Measurements from ENCODE around the gene FAM241A. TPM values are rescaled to one million over a fixed set of nuclear protein-coding genes. Genes with fewer than 3 reads are reported as not detected.

Gene FAM241A
- total RNA-seq, 2 donors from 2014 or later = 1.4 to 1.9 TPM

DNA sequence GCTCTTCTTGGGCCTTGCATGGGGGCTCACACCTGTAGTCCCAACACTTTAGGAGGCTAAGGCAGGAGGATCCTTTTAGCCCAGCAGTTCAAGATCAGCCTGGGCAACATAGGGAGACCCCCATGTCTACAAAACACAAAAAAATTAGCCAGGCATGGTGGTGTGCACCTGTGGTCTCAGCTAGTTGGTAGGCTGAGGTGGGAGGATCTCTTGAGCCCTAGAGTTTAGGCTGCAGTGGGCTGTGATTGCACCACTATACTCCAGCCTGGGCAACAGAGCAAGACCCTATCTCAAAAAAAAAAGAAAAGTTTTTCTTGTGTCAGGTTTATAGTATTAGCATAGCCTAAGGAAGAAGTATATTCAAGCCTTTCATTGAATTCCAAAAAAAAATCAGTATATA is 30.8 kb upstream of the FAM241A start:
- H3K4me1 ChIP-seq = no peaks in the 10 kb centered on the region
- H3K36me3 ChIP-seq = no peaks in the 10 kb centered on the region
- H3K4me3 ChIP-seq = no peak overlapping the region
- H3K9me3 ChIP-seq = no peaks in the 10 kb centered on the region
- no peaks in the 10 kb centered on the region for H3K27me3 ChIP-seq
- TF ChIP-seq CTCF (IDR thresholded peaks at IDR 0.05) = no peak
- H3K27ac ChIP-seq = no peak overlapping the region
- intact Hi-C loops (cut with DNase I) = no loop called here
- H3K9ac ChIP-seq (ENCODE audit: low read depth in 2 of 2, low read length in 2 of 2) = no peak overlapping the region
- DNase-seq = no peak

DNA sequence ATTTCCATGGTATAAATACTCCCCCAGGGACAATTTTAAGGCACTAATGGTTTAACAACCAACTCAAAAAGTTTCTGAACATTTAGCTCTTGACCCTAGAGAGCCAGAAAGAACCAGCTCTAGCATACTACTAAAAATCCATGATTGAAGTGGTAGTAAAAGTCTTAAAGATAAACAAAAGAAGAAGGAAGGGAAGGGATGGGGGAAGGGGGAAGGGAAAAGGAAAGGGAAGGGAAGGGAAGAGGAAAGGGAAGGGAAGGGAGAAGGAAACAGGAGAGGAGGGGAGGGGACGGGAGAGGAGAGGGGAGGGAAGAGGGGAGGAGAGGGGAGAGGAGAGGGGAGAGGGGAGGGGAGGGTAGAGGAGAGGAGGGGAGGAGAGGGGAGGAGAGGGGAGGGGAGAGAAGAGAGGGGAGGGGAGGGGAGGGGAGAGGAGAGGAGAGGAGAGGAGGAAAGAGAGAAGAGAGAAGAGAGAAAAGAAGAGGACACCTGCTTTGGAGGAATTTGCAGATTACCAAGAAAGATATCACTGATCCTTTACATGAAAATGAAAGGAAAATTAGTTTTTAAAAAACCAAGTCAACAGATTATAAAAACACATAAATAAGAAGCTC is 26.4 kb upstream of the FAM241A start:
- no peak overlapping the region for H3K4me3 ChIP-seq
- H3K9ac ChIP-seq (ENCODE audit: low read depth in 2 of 2, low read length in 2 of 2) = no peak overlapping the region
- H3K27ac ChIP-seq = no peak overlapping the region
- no peaks in the 10 kb centered on the region for H3K4me1 ChIP-seq
- TF ChIP-seq CTCF (IDR thresholded peaks at IDR 0.05) = no peak
- intact Hi-C loops (cut with DNase I) = no loop called here
- DNase-seq = no peak
- H3K36me3 ChIP-seq = no peaks in the 10 kb centered on the region
- H3K27me3 ChIP-seq = no peaks in the 10 kb centered on the region
- no peaks in the 10 kb centered on the region for H3K9me3 ChIP-seq

GRCh38 chr4:112119353-112119783 is 25.9 kb upstream of the FAM241A start:
- Histone ChIP-seq H3K4me1 (no peaks in the 10 kb centered on the region), H3K36me3 (no peaks in the 10 kb centered on the region), H3K27ac (no peak overlapping the region), H3K9ac (ENCODE audit: low read depth in 2 of 2, low read length in 2 of 2) (no peak overlapping the region), H3K9me3 (no peaks in the 10 kb centered on the region), H3K4me3 (no peak overlapping the region), H3K27me3 (no peaks in the 10 kb centered on the region)
- no peak for TF ChIP-seq CTCF (IDR thresholded peaks at IDR 0.05)
- intact Hi-C loops (cut with DNase I) = no loop called here
- no peak for DNase-seq

- H3K27me3 ChIP-seq = no peaks in the 10 kb centered on the region
- H3K9me3 ChIP-seq = no peaks in the 10 kb centered on the region
- no peak overlapping the region for H3K27ac ChIP-seq
- H3K36me3 ChIP-seq = no peaks in the 10 kb centered on the region
- intact Hi-C loops (cut with DNase I) = no loop called here
- H3K9ac ChIP-seq (ENCODE audit: low read depth in 2 of 2, low read length in 2 of 2) = no peak overlapping the region
- H3K4me1 ChIP-seq = no peaks in the 10 kb centered on the region
- no peak for DNase-seq
- TF ChIP-seq CTCF (IDR thresholded peaks at IDR 0.05) = no peak
- no peak overlapping the region for H3K4me3 ChIP-seq
Measured at GRCh38 chr4:112120021-112120420, 25.2 kb upstream of the FAM241A start.

DNA sequence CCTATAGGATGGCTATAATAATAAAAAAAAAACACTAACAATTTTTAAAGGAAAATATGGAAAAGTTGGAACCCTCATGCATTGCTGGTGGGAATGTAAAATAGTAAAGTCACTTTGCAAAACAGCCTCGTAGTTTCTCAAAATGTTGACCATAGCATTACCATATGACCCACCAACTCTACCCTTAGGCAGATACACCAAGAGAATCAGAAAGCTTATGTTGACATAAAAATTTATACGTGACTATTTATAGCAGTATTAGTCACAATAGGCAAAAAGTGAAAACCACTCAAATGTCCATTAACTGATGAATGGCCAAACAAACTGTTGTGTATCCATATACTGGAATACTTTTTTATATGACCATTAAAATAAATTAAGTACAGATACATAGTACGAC is 19.8 kb upstream of the FAM241A start:
- H3K36me3 ChIP-seq = no peaks in the 10 kb centered on the region
- no peak for TF ChIP-seq CTCF (IDR thresholded peaks at IDR 0.05)
- intact Hi-C loops (cut with DNase I) = no loop called here
- no peak overlapping the region for H3K4me3 ChIP-seq
- no peak for DNase-seq
- H3K4me1 ChIP-seq = no peaks in the 10 kb centered on the region
- no peaks in the 10 kb centered on the region for H3K9me3 ChIP-seq
- no peak overlapping the region for H3K9ac ChIP-seq (ENCODE audit: low read depth in 2 of 2, low read length in 2 of 2)
- no peak overlapping the region for H3K27ac ChIP-seq
- no peaks in the 10 kb centered on the region for H3K27me3 ChIP-seq

Data from colonic mucosa (tissue), 4 donors.